Measurements from ENCODE around the gene CACNA1S. TPM values are rescaled to one million over a fixed set of nuclear protein-coding genes. Genes with fewer than 3 reads are reported as not detected.

The CACNA1S gene
- total and polyA plus RNA-seq, 10 donors: 0.04 to 0.17 (median 0.09) TPM; not detected in 7

- TF ChIP-seq POLR2A (IDR thresholded peaks at IDR 0.05) (no peak), POLR2AphosphoS5 (IDR thresholded peaks at IDR 0.05) (no peak)
These were observed 105.8 kb downstream of the CACNA1S start for GRCh38 chr1:201006450-201006849.

GRCh38 chr1:201004732-201005131, 107.5 kb downstream of the CACNA1S start:
- DNase-seq: no peak
- peaks cover 0 to 87% (median 68%) of the 10 kb centered on the region in 6 donors for H3K36me3 ChIP-seq
- TF ChIP-seq POLR2A (IDR thresholded peaks at IDR 0.05) (no peak), POLR2AphosphoS5 (IDR thresholded peaks at IDR 0.05) (no peak)
- intact Hi-C loops (cut with DNase I; ENCODE audit: low total_unique reads): no loop called here
- no peaks in the 10 kb centered on the region for H3K9me3 ChIP-seq
- H3K4me3 ChIP-seq: no peak overlapping the region
- no peak overlapping the region for H3K27ac ChIP-seq
- peaks cover 0 to 23% (median 3%) of the 10 kb centered on the region in 6 donors for H3K4me1 ChIP-seq
- 93 to 98% (median 97%) methylated on average over 7 to 14 of the region's 14 CpGs for WGBS, 5 donors
- H3K27me3 ChIP-seq (replicated peaks in 1 of 7): no peaks in the 10 kb centered on the region

More at GRCh38 chr1:201006450-201006849, 105.8 kb downstream of the CACNA1S start:
- Histone ChIP-seq H3K4me1 (peaks cover 0 to 40% (median 13%) of the 10 kb centered on the region in 6 donors), H3K27ac (no peak overlapping the region), H3K9me3 (no peaks in the 10 kb centered on the region), H3K27me3 (replicated peaks in 1 of 7) (no peaks in the 10 kb centered on the region), H3K36me3 (peaks cover 0 to 82% (median 54%) of the 10 kb centered on the region in 6 donors), H3K4me3 (no peak overlapping the region)
- intact Hi-C loops (cut with DNase I; ENCODE audit: low total_unique reads): no loop called here
- WGBS, 5 donors: 54 to 78% (median 73%) methylated on average over 2 of the region's 2 CpGs
- DNase-seq: no peak

GRCh38 chr1:201004154-201004553, 108.1 kb downstream of the CACNA1S start:
- peaks cover 0 to 89% (median 70%) of the 10 kb centered on the region in 6 donors for H3K36me3 ChIP-seq
- DNase-seq: no peak
- no peaks in the 10 kb centered on the region for H3K9me3 ChIP-seq
- 94 to 98% (median 98%) methylated on average over 6 of the region's 6 CpGs for WGBS, 5 donors
- peaks cover 0 to 17% (median under 1%) of the 10 kb centered on the region in 6 donors for H3K4me1 ChIP-seq
- H3K27ac ChIP-seq: no peak overlapping the region
- no peaks in the 10 kb centered on the region for H3K27me3 ChIP-seq (replicated peaks in 1 of 7)
- TF ChIP-seq POLR2A (IDR thresholded peaks at IDR 0.05) (no peak), POLR2AphosphoS5 (IDR thresholded peaks at IDR 0.05) (no peak), CTCF (IDR thresholded peaks at IDR 0.05 in 8 of 11, conservative IDR thresholded peaks at IDR 0.05 in 3 of 11) (no peak)
- no peak overlapping the region for H3K4me3 ChIP-seq
- intact Hi-C loops (cut with DNase I; ENCODE audit: low total_unique reads): no loop called here

GRCh38 chr1:201002510-201002909, 109.7 kb downstream of the CACNA1S start:
- TF ChIP-seq POLR2AphosphoS5 (IDR thresholded peaks at IDR 0.05) (no peak), CTCF (IDR thresholded peaks at IDR 0.05 in 8 of 11, conservative IDR thresholded peaks at IDR 0.05 in 3 of 11) (no peak), POLR2A (IDR thresholded peaks at IDR 0.05) (no peak)
- H3K27ac ChIP-seq: peak overlapping the region in 1 of 8 donors; percentile 20
- H3K4me1 ChIP-seq: peaks cover 0 to under 1% (median 0%) of the 10 kb centered on the region in 6 donors
- DNase-seq: no peak
- no peaks in the 10 kb centered on the region for H3K27me3 ChIP-seq (replicated peaks in 1 of 7)
- H3K4me3 ChIP-seq: no peak overlapping the region
- no peaks in the 10 kb centered on the region for H3K9me3 ChIP-seq
- 76 to 93% (median 90%) methylated on average over 1 of the region's 1 CpG for WGBS, 5 donors
- intact Hi-C loops (cut with DNase I; ENCODE audit: low total_unique reads): no loop called here
- H3K36me3 ChIP-seq: peaks cover 0 to 90% (median 76%) of the 10 kb centered on the region in 6 donors

- Histone ChIP-seq H3K9me3 (no peaks in the 10 kb centered on the region), H3K27ac (no peak overlapping the region), H3K27me3 (replicated peaks in 1 of 7) (no peaks in the 10 kb centered on the region), H3K4me3 (no peak overlapping the region), H3K4me1 (no peaks in the 10 kb centered on the region), H3K36me3 (peaks cover 0 to 96% (median 80%) of the 10 kb centered on the region in 6 donors)
- DNase-seq: peak; percentile 56
- WGBS, 5 donors: 86 to 92% (median 90%) methylated on average over 10 to 11 of the region's 11 CpGs
- intact Hi-C loops (cut with DNase I; ENCODE audit: low total_unique reads): no loop called here
- TF ChIP-seq POLR2AphosphoS5 (IDR thresholded peaks at IDR 0.05) (no peak), CTCF (IDR thresholded peaks at IDR 0.05 in 8 of 11, conservative IDR thresholded peaks at IDR 0.05 in 3 of 11) (no peak), POLR2A (IDR thresholded peaks at IDR 0.05) (no peak)
These were observed 110.3 kb downstream of the CACNA1S start for GRCh38 chr1:201001962-201002361.
